Natural killer cell (primary cell): ENCODE data around the gene OR11G2. TPM values are rescaled to one million over a fixed set of nuclear protein-coding genes. Genes with fewer than 3 reads are reported as not detected.
A peak's percentile ranks its signal among the peaks of the same experiment; 100 is the strongest.
"Not testable (repeated sequence)": the region's sequence is repeated elsewhere in the genome, so short reads cannot be mapped to it uniquely, and the experiment has no call there.

Experiments
- ATAC-seq, 3 donors: fragments of 150-1000 bp in 2 of 3; fragments of 200-7000 bp in 1 of 3; cut with Tn5 transposase; 1 replicate in 1 of 3; 2 replicates in 2 of 3; pipeline ENCODE4 v1.10.0; 2021; ENCODE audit warnings: mild to moderate bottlenecking in 2 of 3, moderate library complexity in 2 of 3
- DNase-seq, 2 donors: peaks; one replicate each; pipeline versions ENCODE4 v3.0.0 to v3.0.0-alpha.2; 2013 to 2021; ENCODE audit warnings: mixed read lengths in 1 of 2
- H3K27ac ChIP-seq: one replicate; pipeline ENCODE4 v1.5.1; 2013; ENCODE audit warnings: mild to moderate bottlenecking, low read length
- H3K27me3 ChIP-seq: one replicate; pipeline ENCODE4 v1.6.1; 2013; ENCODE audit warnings: low read length; ENCODE audit not compliant: control insufficient read depth, insufficient read depth
- H3K36me3 ChIP-seq: one replicate; pipeline ENCODE4 v1.6.1; 2013; ENCODE audit warnings: low read length; ENCODE audit not compliant: control insufficient read depth, insufficient read depth
- H3K4me1 ChIP-seq: one replicate; pipeline ENCODE4 v1.6.1; 2013; ENCODE audit warnings: low read length; ENCODE audit not compliant: control insufficient read depth, insufficient read depth
- H3K4me3 ChIP-seq: one replicate; pipeline ENCODE4 v1.5.1; 2013; ENCODE audit warnings: low read length
- H3K9me3 ChIP-seq: one replicate; pipeline ENCODE4 v1.6.1; 2013; ENCODE audit warnings: low read length; ENCODE audit not compliant: control insufficient read depth, insufficient read depth
- H3K27ac Mint-ChIP-seq, 2 donors: one replicate each; pipeline ENCODE4 v1.8.0; 2022; ENCODE audit warnings: mild to moderate bottlenecking in 2 of 2, mixed read lengths in 2 of 2, moderate library complexity in 1 of 2
- H3K27me3 Mint-ChIP-seq, 2 donors: one replicate each; pipeline ENCODE4 v1.8.0; 2022; ENCODE audit warnings: low read depth in 2 of 2, mixed read lengths in 2 of 2
- H3K36me3 Mint-ChIP-seq: one replicate; pipeline ENCODE4 v1.8.0; 2022; ENCODE audit warnings: mixed read lengths
- H3K4me1 Mint-ChIP-seq, 2 donors: one replicate each; pipeline ENCODE4 v1.8.0; 2022; ENCODE audit warnings: mixed read lengths in 2 of 2
- H3K4me3 Mint-ChIP-seq: one replicate; pipeline ENCODE4 v1.8.0; 2022; ENCODE audit warnings: mild to moderate bottlenecking, moderate library complexity, mixed read lengths
- H3K9me3 Mint-ChIP-seq, 2 donors: one replicate each; pipeline ENCODE4 v1.8.0; 2022; ENCODE audit warnings: mixed read lengths in 2 of 2
- CTCF ChIP-seq: fragments of 200-600 bp; IDR thresholded peaks from one replicate; pipeline ENCODE4 v1.8.0; 2022; ENCODE audit warnings: antibody characterized with exemption
- WGBS: methylation state at CpG from one replicate; pipeline ENCODE4 v1.1.7; 2013; ENCODE audit warnings: missing lambda C conversion rate; ENCODE audit not compliant: insufficient coverage; 5-methylcytosine and 5-hydroxymethylcytosine counted together
- intact Hi-C: fragments of 100-400 bp; cut with micrococcal nuclease; formaldehyde crosslinking; loops from one replicate; pipeline ENCODE4 v1.14.2; 2022
- total RNA-seq, 4 donors: library from RNA; stranded (reverse); fragments of 120-200 nt in 1 of 4; gene quantifications; one replicate each; pipeline versions ENCODE4 v1.2.3 to v1.2.4, GENCODE V29; 2013 to 2022

Gene OR11G2
- total RNA-seq, 3 donors from 2014 or later (not counting 1 experiment from before 2014, with no cell fraction given) = not detected

- no peaks in the 10 kb centered on the region for H3K9me3 ChIP-seq
- no peaks in the 10 kb centered on the region for H3K27me3 ChIP-seq
- no peak within 1 kb of the TSS for H3K4me3 ChIP-seq
- no peaks in the 10 kb centered on the region for H3K36me3 ChIP-seq
- H3K4me1 ChIP-seq = no peaks in the 10 kb centered on the region
- Mint-ChIP-seq H3K4me3 (no peak within 1 kb of the TSS), H3K36me3 (no peaks in the 10 kb centered on the region), H3K27ac (no peak within 1 kb of the TSS), H3K4me1 (no peaks in the 10 kb centered on the region), H3K9me3 (peaks cover 3 to 6% of the 10 kb centered on the region in 2 donors), H3K27me3 (peaks cover 0 to 3% of the 10 kb centered on the region in 2 donors)
- DNase-seq (no peak), ATAC-seq (no peak)
- intact Hi-C loops = no loop called here
- WGBS = no CpG with 5 or more reads among the region's 2 CpGs
- no peak within 1 kb of the TSS for H3K27ac ChIP-seq
- no peak for TF ChIP-seq CTCF
Observed at GRCh38 chr14:20223410-20223809, 32.7 kb downstream of the OR11G2 start, which contains the start of gene OR11H6. Gene OR11H6, plus strand, starts transcription at chr14:20223710. Its CDS starts 0 bp downstream, at chr14:20223710.

- Mint-ChIP-seq H3K27me3 (peaks cover 0 to 3% of the 10 kb centered on the region in 2 donors), H3K4me3 (no peak within 1 kb of the TSS), H3K4me1 (no peaks in the 10 kb centered on the region), H3K27ac (no peak within 1 kb of the TSS), H3K9me3 (peaks cover 6 to 10% of the 10 kb centered on the region in 2 donors), H3K36me3 (no peaks in the 10 kb centered on the region)
- no peak for TF ChIP-seq CTCF
- no peak within 1 kb of the TSS for H3K4me3 ChIP-seq
- ATAC-seq (no peak), DNase-seq (no peak)
- H3K27ac ChIP-seq = no peak within 1 kb of the TSS
- no peaks in the 10 kb centered on the region for H3K27me3 ChIP-seq
- H3K9me3 ChIP-seq = no peaks in the 10 kb centered on the region
- no peaks in the 10 kb centered on the region for H3K36me3 ChIP-seq
- H3K4me1 ChIP-seq = no peaks in the 10 kb centered on the region
- WGBS = no CpG with 5 or more reads among the region's 1 CpG
- intact Hi-C loops = no loop called here
Observed at GRCh38 chr14:20228681-20229080, 38.0 kb downstream of the OR11G2 start, which contains the start of gene OR11H7. Gene OR11H7, plus strand, starts transcription at chr14:20228981.

- H3K4me3 Mint-ChIP-seq = not testable (repeated sequence)
Observed at GRCh38 chr14:20235415-20235814, 44.7 kb downstream of the OR11G2 start.

GRCh38 chr14:20247646-20248246 is 57.0 kb downstream of the OR11G2 start:
- no peak overlapping the region for H3K27ac ChIP-seq
- ATAC-seq (no peak), DNase-seq (peak in 1 of 2 donors; percentile 17)
- H3K4me1 ChIP-seq = no peaks in the 10 kb centered on the region
- 65% methylated on average over 3 of the region's 3 CpGs for WGBS
- peaks cover 10% of the 10 kb centered on the region in 2 donors for H3K9me3 Mint-ChIP-seq
- intact Hi-C loops = no loop called here
- H3K36me3 Mint-ChIP-seq = peaks cover 8% of the 10 kb centered on the region
- H3K27me3 Mint-ChIP-seq = no peaks in the 10 kb centered on the region
- no peaks in the 10 kb centered on the region for H3K27me3 ChIP-seq
- H3K9me3 ChIP-seq = no peaks in the 10 kb centered on the region
- H3K4me3 Mint-ChIP-seq = no peak overlapping the region
- TF ChIP-seq CTCF = no peak
- H3K36me3 ChIP-seq = no peaks in the 10 kb centered on the region
- no peak overlapping the region for H3K27ac Mint-ChIP-seq
- no peaks in the 10 kb centered on the region for H3K4me1 Mint-ChIP-seq
- no peak overlapping the region for H3K4me3 ChIP-seq

More at GRCh38 chr14:20235415-20235814, 44.7 kb downstream of the OR11G2 start:
- H3K9me3 Mint-ChIP-seq, H3K27me3 ChIP-seq, DNase-seq, intact Hi-C loops, H3K27ac Mint-ChIP-seq, H3K36me3 ChIP-seq, H3K36me3 Mint-ChIP-seq, H3K4me3 ChIP-seq, H3K4me1 Mint-ChIP-seq, ATAC-seq, H3K27me3 Mint-ChIP-seq, H3K9me3 ChIP-seq, H3K4me1 ChIP-seq, H3K27ac ChIP-seq: not testable (repeated sequence)
- 95% methylated on average over 4 of the region's 4 CpGs for WGBS

Other genes starting within 250 kb of the OR11G2 start
- gene OR4K15, start 215.3 kb upstream of the OR11G2 start, total RNA-seq = not detected
- not detected for gene OR4Q2, start 188.7 kb upstream of the OR11G2 start, total RNA-seq
- not detected for gene OR4K14, start 171.6 kb upstream of the OR11G2 start, total RNA-seq
- gene OR4K13, start 154.9 kb upstream of the OR11G2 start, total RNA-seq = not detected
- gene OR4L1, start 130.9 kb upstream of the OR11G2 start, total RNA-seq = not detected
- not detected for gene OR4K17, start 80.2 kb upstream of the OR11G2 start, total RNA-seq
- not detected for gene OR4N5, start 52.1 kb upstream of the OR11G2 start, total RNA-seq
- gene OR11H6, start 32.8 kb downstream of the OR11G2 start, total RNA-seq = not detected
- gene OR11H7, start 38.1 kb downstream of the OR11G2 start, total RNA-seq = not detected
- gene OR11H4, start 48.4 kb downstream of the OR11G2 start, total RNA-seq = not detected
- gene TTC5, start 115.1 kb downstream of the OR11G2 start, total RNA-seq = 10 to 100 TPM; 18.1 to 23.5 (median 21.6) TPM
- gene CCNB1IP1, start 142.4 kb downstream of the OR11G2 start, total RNA-seq = 10 to 100 TPM; 20.8 to 21.5 (median 21.2) TPM
- gene PARP2, start 152.7 kb downstream of the OR11G2 start, total RNA-seq = 10 to 100 TPM; 18.2 to 28.3 (median 22.2) TPM
- gene TEP1, start 222.6 kb downstream of the OR11G2 start, total RNA-seq = 10 to 100 TPM; 76.3 to 83.2 (median 80.8) TPM
- under 1 TPM; 0.25 to 0.97 (median 0.31) TPM for gene KLHL33, start 245.3 kb downstream of the OR11G2 start, total RNA-seq